Activated CD4-positive, alpha-beta T cell treated with anti-CD3 and anti-CD28 coated beads for 1 hour (primary cell): ENCODE results near the gene MAG.

Source experiments
- DNase-seq: peaks from one replicate; pipeline ENCODE4 v3.0.0-alpha.2; 2020

The MAG gene

GRCh38 chr19:35265900-35266519 is 26.0 kb upstream of the MAG start:
- no peak for DNase-seq

GRCh38 chr19:35266520-35267352 is 25.2 kb upstream of the MAG start:
- DNase-seq, result no peak

GRCh38 chr19:35267353-35267817 is 24.6 kb upstream of the MAG start:
- DNase-seq, result peak; percentile 32

- peak; percentile 64 for DNase-seq
Observed at GRCh38 chr19:35267818-35268535, 24.0 kb upstream of the MAG start.

GRCh38 chr19:35268536-35269437 is 23.2 kb upstream of the MAG start, which contains the start of gene USF2:
USF2 (plus strand) TSS chr19:35268962; CDS start chr19:35269102, 140 bp downstream.
- DNase-seq, result peak; percentile 41

- peak; percentile 66 for DNase-seq
Observed at GRCh38 chr19:35269438-35270117, 22.4 kb upstream of the MAG start.

- DNase-seq, result no peak
Observed at GRCh38 chr19:35270381-35270811, 21.6 kb upstream of the MAG start.

- DNase-seq, result no peak
Observed at GRCh38 chr19:35271546-35271945, 20.4 kb upstream of the MAG start.

- no peak for DNase-seq
Observed at GRCh38 chr19:35272122-35272719, 19.7 kb upstream of the MAG start.

- no peak for DNase-seq
Observed at GRCh38 chr19:35272954-35273649, 18.9 kb upstream of the MAG start.

- no peak for DNase-seq
Observed at GRCh38 chr19:35273686-35274259, 18.2 kb upstream of the MAG start.

GRCh38 chr19:35274323-35274722 is 17.6 kb upstream of the MAG start:
- no peak for DNase-seq

- no peak for DNase-seq
Observed at GRCh38 chr19:35276706-35277281, 15.2 kb upstream of the MAG start.

GRCh38 chr19:35278578-35279284 is 13.2 kb upstream of the MAG start:
- DNase-seq, result no peak

GRCh38 chr19:35279374-35279773 is 12.6 kb upstream of the MAG start:
- no peak for DNase-seq

GRCh38 chr19:35279985-35280821 is 11.8 kb upstream of the MAG start:
- DNase-seq, result no peak

GRCh38 chr19:35281303-35281702 is 10.7 kb upstream of the MAG start:
- no peak for DNase-seq
